ENCODE results near the gene NOP53. TPM values are rescaled to one million over a fixed set of nuclear protein-coding genes. Genes with fewer than 3 reads are reported as not detected.

NOP53 gene
- polyA plus RNA-seq, 1 donor (not counting 4 experiments of a cell fraction or from before 2014, with no cell fraction given): 80.2 TPM

- Histone ChIP-seq H3K9me3 (ENCODE audit: control insufficient read depth, low read depth, low read length) (no peaks in the 10 kb centered on the region), H3K36me3 (ENCODE audit: control insufficient read depth in 2 of 2, extremely low read depth in 1 of 2, insufficient read depth in 2 of 2, low read length in 2 of 2) (peaks cover 22 to 40% of the 10 kb centered on the region in 2 experiments), H2AFZ (ENCODE audit: control insufficient read depth, low read length) (no peak overlapping the region), H3K79me2 (ENCODE audit: control insufficient read depth, insufficient read depth, low read length) (peaks cover 25% of the 10 kb centered on the region), H3K4me1 (ENCODE audit: control insufficient read depth, extremely low read depth, insufficient read depth, low read length) (peaks cover 37% of the 10 kb centered on the region), H3K4me2 (ENCODE audit: control insufficient read depth, extremely low read depth, insufficient read depth, low read depth, low read length) (peak overlapping the region; percentile 90), H4K20me1 (ENCODE audit: control insufficient read depth, extremely low read depth, insufficient read depth, low read length) (peaks cover 2% of the 10 kb centered on the region), H3K4me3 (ENCODE audit: control insufficient read depth in 2 of 3, extremely low read depth in 1 of 3, insufficient read depth in 2 of 3, low read depth in 1 of 3, low read length in 3 of 3) (peak overlapping the region; percentile 19 to 67 (median 66)), H3K27me3 (ENCODE audit: control insufficient read depth, extremely low read depth, insufficient read depth, low read length) (no peaks in the 10 kb centered on the region), H3K27ac (ENCODE audit: control insufficient read depth, insufficient read depth, low read length) (peak overlapping the region; percentile 94), H3K9me1 (ENCODE audit: control insufficient read depth, extremely low read depth, insufficient read depth, low read length) (no peaks in the 10 kb centered on the region), H3K9ac (ENCODE audit: control insufficient read depth, extremely low read depth, insufficient read depth, low read length) (peak overlapping the region; percentile 77)
- DNase-seq (ENCODE audit: low read depth, low spot score): no peak
- dilution Hi-C loops (cut with MboI; ENCODE audit: extremely low pct_ligation_motif_present, low sequenced_read_pairs): no loop called here
- TF ChIP-seq, protein P1, sequence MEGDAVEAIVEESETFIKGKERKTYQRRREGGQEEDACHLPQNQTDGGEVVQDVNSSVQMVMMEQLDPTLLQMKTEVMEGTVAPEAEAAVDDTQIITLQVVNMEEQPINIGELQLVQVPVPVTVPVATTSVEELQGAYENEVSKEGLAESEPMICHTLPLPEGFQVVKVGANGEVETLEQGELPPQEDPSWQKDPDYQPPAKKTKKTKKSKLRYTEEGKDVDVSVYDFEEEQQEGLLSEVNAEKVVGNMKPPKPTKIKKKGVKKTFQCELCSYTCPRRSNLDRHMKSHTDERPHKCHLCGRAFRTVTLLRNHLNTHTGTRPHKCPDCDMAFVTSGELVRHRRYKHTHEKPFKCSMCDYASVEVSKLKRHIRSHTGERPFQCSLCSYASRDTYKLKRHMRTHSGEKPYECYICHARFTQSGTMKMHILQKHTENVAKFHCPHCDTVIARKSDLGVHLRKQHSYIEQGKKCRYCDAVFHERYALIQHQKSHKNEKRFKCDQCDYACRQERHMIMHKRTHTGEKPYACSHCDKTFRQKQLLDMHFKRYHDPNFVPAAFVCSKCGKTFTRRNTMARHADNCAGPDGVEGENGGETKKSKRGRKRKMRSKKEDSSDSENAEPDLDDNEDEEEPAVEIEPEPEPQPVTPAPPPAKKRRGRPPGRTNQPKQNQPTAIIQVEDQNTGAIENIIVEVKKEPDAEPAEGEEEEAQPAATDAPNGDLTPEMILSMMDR (optimal IDR thresholded peaks at IDR 0.05 in 1 of 3, IDR thresholded peaks at IDR 0.05 in 1 of 3, conservative IDR thresholded peaks at IDR 0.05 in 1 of 3; ENCODE audit: extremely low read depth in 1 of 3, insufficient read depth in 2 of 3, low read length in 3 of 3): no peak
- no peak for TF ChIP-seq EZH2 (IDR thresholded peaks at IDR 0.05; ENCODE audit: low read length)
- FAIRE-seq: peak; percentile 23
These were observed 15.4 kb upstream of the NOP53 start for GRCh38 chr19:47729799-47730520.

- H3K79me2 ChIP-seq (ENCODE audit: control insufficient read depth, insufficient read depth, low read length): peaks cover 25% of the 10 kb centered on the region
- dilution Hi-C loops (cut with MboI; ENCODE audit: extremely low pct_ligation_motif_present, low sequenced_read_pairs): no loop called here
- no peaks in the 10 kb centered on the region for H3K27me3 ChIP-seq (ENCODE audit: control insufficient read depth, extremely low read depth, insufficient read depth, low read length)
- peaks cover 2% of the 10 kb centered on the region for H4K20me1 ChIP-seq (ENCODE audit: control insufficient read depth, extremely low read depth, insufficient read depth, low read length)
- no peak overlapping the region for H3K4me3 ChIP-seq (ENCODE audit: control insufficient read depth in 2 of 3, extremely low read depth in 1 of 3, insufficient read depth in 2 of 3, low read depth in 1 of 3, low read length in 3 of 3)
- H3K9ac ChIP-seq (ENCODE audit: control insufficient read depth, extremely low read depth, insufficient read depth, low read length): no peak overlapping the region
- no peak overlapping the region for H2AFZ ChIP-seq (ENCODE audit: control insufficient read depth, low read length)
- peaks cover 20 to 43% of the 10 kb centered on the region in 2 experiments for H3K36me3 ChIP-seq (ENCODE audit: control insufficient read depth in 2 of 2, extremely low read depth in 1 of 2, insufficient read depth in 2 of 2, low read length in 2 of 2)
- H3K9me1 ChIP-seq (ENCODE audit: control insufficient read depth, extremely low read depth, insufficient read depth, low read length): no peaks in the 10 kb centered on the region
- TF ChIP-seq, protein P1 (optimal IDR thresholded peaks at IDR 0.05 in 1 of 3, IDR thresholded peaks at IDR 0.05 in 1 of 3, conservative IDR thresholded peaks at IDR 0.05 in 1 of 3; ENCODE audit: extremely low read depth in 1 of 3, insufficient read depth in 2 of 3, low read length in 3 of 3): no peak
- no peak for TF ChIP-seq EZH2 (IDR thresholded peaks at IDR 0.05; ENCODE audit: low read length)
- H3K4me1 ChIP-seq (ENCODE audit: control insufficient read depth, extremely low read depth, insufficient read depth, low read length): peaks cover 35% of the 10 kb centered on the region
- no peaks in the 10 kb centered on the region for H3K9me3 ChIP-seq (ENCODE audit: control insufficient read depth, low read depth, low read length)
- H3K27ac ChIP-seq (ENCODE audit: control insufficient read depth, insufficient read depth, low read length): peak overlapping the region; percentile 20
- DNase-seq (ENCODE audit: low read depth, low spot score): no peak
- peak; percentile 44 for FAIRE-seq
- no peak overlapping the region for H3K4me2 ChIP-seq (ENCODE audit: control insufficient read depth, extremely low read depth, insufficient read depth, low read depth, low read length)
These were observed 14.8 kb upstream of the NOP53 start for GRCh38 chr19:47730521-47730889.

Measured in keratinocyte (primary cell).